Measurements from ENCODE around the gene GOLIM4.
"Not testable (repeated sequence)": the region's sequence is repeated elsewhere in the genome, so short reads cannot be mapped to it uniquely, and the experiment has no call there.

Gene GOLIM4

GRCh38 chr3:168044049-168044448 is 51.7 kb downstream of the GOLIM4 start:
- no peak for FAIRE-seq

- FAIRE-seq: no peak
Measured at GRCh38 chr3:168040607-168041208, 55.0 kb downstream of the GOLIM4 start.

- no peak for FAIRE-seq
Measured at GRCh38 chr3:168037020-168037419, 58.7 kb downstream of the GOLIM4 start.

- FAIRE-seq: no peak
Measured at GRCh38 chr3:168036619-168037018, 59.1 kb downstream of the GOLIM4 start.

- FAIRE-seq: no peak
Measured at GRCh38 chr3:168034152-168034928, 61.4 kb downstream of the GOLIM4 start.

GRCh38 chr3:168030577-168030976 is 65.1 kb downstream of the GOLIM4 start:
- FAIRE-seq: no peak

GRCh38 chr3:168029705-168030104 is 66.0 kb downstream of the GOLIM4 start:
- no peak for FAIRE-seq

- FAIRE-seq: no peak
Measured at GRCh38 chr3:168028086-168028485, 67.6 kb downstream of the GOLIM4 start.

- FAIRE-seq: no peak
Measured at GRCh38 chr3:168026764-168027163, 69.0 kb downstream of the GOLIM4 start.

- FAIRE-seq: no peak
Measured at GRCh38 chr3:168025076-168025475, 70.6 kb downstream of the GOLIM4 start.

- no peak for FAIRE-seq
Measured at GRCh38 chr3:168024537-168024941, 71.2 kb downstream of the GOLIM4 start.

- FAIRE-seq: no peak
Measured at GRCh38 chr3:168021737-168022450, 73.8 kb downstream of the GOLIM4 start.

GRCh38 chr3:168011280-168011679 is 84.4 kb downstream of the GOLIM4 start:
- FAIRE-seq: not testable (repeated sequence)

GRCh38 chr3:168006584-168006983 is 89.1 kb downstream of the GOLIM4 start:
- no peak for FAIRE-seq

- no peak for FAIRE-seq
Measured at GRCh38 chr3:168003911-168004310, 91.8 kb downstream of the GOLIM4 start.

- FAIRE-seq: no peak
Measured at GRCh38 chr3:168002786-168003368, 92.8 kb downstream of the GOLIM4 start.

GRCh38 chr3:168001244-168001643 is 94.5 kb downstream of the GOLIM4 start:
- no peak for FAIRE-seq

GRCh38 chr3:167998253-167998652 is 97.5 kb downstream of the GOLIM4 start:
- no peak for FAIRE-seq

- no peak for FAIRE-seq
Measured at GRCh38 chr3:167996514-167996913, 99.2 kb downstream of the GOLIM4 start.

GRCh38 chr3:167992381-167992780 is 103.3 kb downstream of the GOLIM4 start:
- FAIRE-seq: no peak

- FAIRE-seq: no peak
Measured at GRCh38 chr3:167991213-167991612, 104.5 kb downstream of the GOLIM4 start.

- no peak for FAIRE-seq
Measured at GRCh38 chr3:167989999-167990398, 105.7 kb downstream of the GOLIM4 start.

GRCh38 chr3:167989066-167989465 is 106.7 kb downstream of the GOLIM4 start:
- FAIRE-seq: no peak

GRCh38 chr3:167983583-167983982 is 112.1 kb downstream of the GOLIM4 start:
- no peak for FAIRE-seq
